CD4-positive, alpha-beta T cell (primary cell): Measurements from ENCODE around the gene AUNIP. TPM values are rescaled to one million over a fixed set of nuclear protein-coding genes. Genes with fewer than 3 reads are reported as not detected.

Experiments
- ATAC-seq: fragments of 200-7000 bp; cut with Tn5 transposase; one replicate; pipeline ENCODE4 v1.10.0; 2022; ENCODE audit warnings: mild to moderate bottlenecking; ENCODE audit not compliant: poor library complexity
- CTCF ChIA-PET: fragments of 350-600 bp; sonication (Branson Sonifier 250); formaldehyde crosslinking; loops from one replicate; lab custom pipeline; 2021; ENCODE audit warnings: antibody characterized with exemption, inconsistent platforms; lab: Charles Lee
- POLR2A ChIA-PET: fragments of 350-600 bp; sonication (Branson Sonifier 250); formaldehyde crosslinking; loops from one replicate; lab custom pipeline; 2021; ENCODE audit warnings: antibody characterized with exemption, inconsistent platforms; lab: Charles Lee
- DNase-seq, 14 experiments: peaks; one replicate each; pipeline ENCODE4 v3.0.0-alpha.2; 2013 to 2020; ENCODE audit warnings: mixed read lengths in 2 of 14
- H3K27ac ChIP-seq, 2 donors: one replicate each; pipeline versions ENCODE4 v1.5.1 to v1.7.0; 2013; ENCODE audit warnings: low read length in 2 of 2, low read depth in 1 of 2, mild to moderate bottlenecking in 1 of 2
- H3K27me3 ChIP-seq, 2 experiments: 1 replicate in 1 of 2; 2 replicates in 1 of 2; pipeline versions ENCODE4 v1.6.1 to v1.7.0; 2013; ENCODE audit warnings: low read length in 2 of 2, control low read depth in 1 of 2, mild to moderate bottlenecking in 1 of 2, moderate library complexity in 1 of 2; ENCODE audit not compliant: insufficient read depth in 2 of 2, control insufficient read depth in 1 of 2
- H3K36me3 ChIP-seq: one replicate; pipeline ENCODE4 v1.6.1; 2013; ENCODE audit warnings: low read length, control low read depth; ENCODE audit not compliant: insufficient read depth
- H3K4me1 ChIP-seq: one replicate; pipeline ENCODE4 v1.6.1; 2013; ENCODE audit warnings: low read length, control low read depth; ENCODE audit not compliant: insufficient read depth
- H3K4me3 ChIP-seq: one replicate; pipeline ENCODE4 v1.5.1; 2013; ENCODE audit warnings: mild to moderate bottlenecking, low read length, moderate library complexity
- H3K9me3 ChIP-seq, 2 experiments: 1 replicate in 1 of 2; 2 replicates in 1 of 2; pipeline versions ENCODE4 v1.6.1 to v1.7.0; 2013; ENCODE audit warnings: low read length in 2 of 2, mild to moderate bottlenecking in 2 of 2, control low read depth in 1 of 2, moderate library complexity in 1 of 2; ENCODE audit not compliant: control insufficient read depth in 1 of 2, insufficient read depth in 1 of 2
- H3K27ac Mint-ChIP-seq: one replicate; pipeline ENCODE4 v1.8.0; 2020; ENCODE audit warnings: mixed read lengths
- H3K27me3 Mint-ChIP-seq: one replicate; pipeline ENCODE4 v1.8.0; 2021; ENCODE audit warnings: mixed read lengths
- H3K36me3 Mint-ChIP-seq: one replicate; pipeline ENCODE4 v1.8.0; 2021; ENCODE audit warnings: low read depth, mixed read lengths
- H3K4me1 Mint-ChIP-seq: one replicate; pipeline ENCODE4 v1.8.0; 2021; ENCODE audit warnings: low read depth, mixed read lengths
- H3K4me3 Mint-ChIP-seq: one replicate; pipeline ENCODE4 v1.8.0; 2020; ENCODE audit warnings: mild to moderate bottlenecking, mixed read lengths
- H3K9me3 Mint-ChIP-seq: one replicate; pipeline ENCODE4 v1.8.0; 2020; ENCODE audit warnings: mixed read lengths
- intact Hi-C, 2 experiments: fragments of 100-400 bp; cut with DNase I in 1 of 2; cut with micrococcal nuclease in 1 of 2; formaldehyde crosslinking; loops; one replicate each; pipeline versions ENCODE4 v1.15.1 to v1.9.0; 2023 to 2025; cut with DNase I, micrococcal nuclease
- total RNA-seq, 174 experiments: library from RNA in 2 of 174; stranded (reverse) in 2 of 174; gene quantifications; one replicate each; pipeline ENCODE4 v1.2.3 and lab custom pipeline; 2021 to 2026
- TF ChIP-seq, protein P1 (sequence below): fragments of 200-600 bp; IDR thresholded peaks from one replicate; pipeline ENCODE4 v1.8.0; 2022; ENCODE audit warnings: antibody characterized with exemption, mild to moderate bottlenecking

AUNIP gene
- total RNA-seq, 2 experiments from 2014 or later: not detected

- Histone ChIP-seq H3K36me3 (peaks cover 13% of the 10 kb centered on the region), H3K27ac (no peak overlapping the region), H3K4me3 (no peak overlapping the region), H3K9me3 (no peaks in the 10 kb centered on the region), H3K4me1 (peaks cover 18% of the 10 kb centered on the region), H3K27me3 (no peaks in the 10 kb centered on the region)
- Mint-ChIP-seq H3K27me3 (no peaks in the 10 kb centered on the region), H3K36me3 (peaks cover 47% of the 10 kb centered on the region), H3K9me3 (no peaks in the 10 kb centered on the region), H3K4me1 (peaks cover 21% of the 10 kb centered on the region), H3K4me3 (no peak overlapping the region), H3K27ac (no peak overlapping the region)
- ChIA-PET CTCF (interaction anchor here (1.0 to 1.2 kb wide), 2 partner anchors 78 to 98 kb away, joined by 4 read pairs; partner anchors contain the start of gene PAFAH2), POLR2A (interaction anchor here (6.0 kb wide), 1 partner anchor 100 kb away, joined by 124 read pairs; the partner anchor contains the start of gene PAFAH2)
- DNase-seq (no peak), ATAC-seq (no peak)
- intact Hi-C loops: no loop called here
- TF ChIP-seq, protein P1, sequence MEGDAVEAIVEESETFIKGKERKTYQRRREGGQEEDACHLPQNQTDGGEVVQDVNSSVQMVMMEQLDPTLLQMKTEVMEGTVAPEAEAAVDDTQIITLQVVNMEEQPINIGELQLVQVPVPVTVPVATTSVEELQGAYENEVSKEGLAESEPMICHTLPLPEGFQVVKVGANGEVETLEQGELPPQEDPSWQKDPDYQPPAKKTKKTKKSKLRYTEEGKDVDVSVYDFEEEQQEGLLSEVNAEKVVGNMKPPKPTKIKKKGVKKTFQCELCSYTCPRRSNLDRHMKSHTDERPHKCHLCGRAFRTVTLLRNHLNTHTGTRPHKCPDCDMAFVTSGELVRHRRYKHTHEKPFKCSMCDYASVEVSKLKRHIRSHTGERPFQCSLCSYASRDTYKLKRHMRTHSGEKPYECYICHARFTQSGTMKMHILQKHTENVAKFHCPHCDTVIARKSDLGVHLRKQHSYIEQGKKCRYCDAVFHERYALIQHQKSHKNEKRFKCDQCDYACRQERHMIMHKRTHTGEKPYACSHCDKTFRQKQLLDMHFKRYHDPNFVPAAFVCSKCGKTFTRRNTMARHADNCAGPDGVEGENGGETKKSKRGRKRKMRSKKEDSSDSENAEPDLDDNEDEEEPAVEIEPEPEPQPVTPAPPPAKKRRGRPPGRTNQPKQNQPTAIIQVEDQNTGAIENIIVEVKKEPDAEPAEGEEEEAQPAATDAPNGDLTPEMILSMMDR: no peak
These were observed 40.5 kb upstream of the AUNIP start for GRCh38 chr1:25899792-25900191.

DNA sequence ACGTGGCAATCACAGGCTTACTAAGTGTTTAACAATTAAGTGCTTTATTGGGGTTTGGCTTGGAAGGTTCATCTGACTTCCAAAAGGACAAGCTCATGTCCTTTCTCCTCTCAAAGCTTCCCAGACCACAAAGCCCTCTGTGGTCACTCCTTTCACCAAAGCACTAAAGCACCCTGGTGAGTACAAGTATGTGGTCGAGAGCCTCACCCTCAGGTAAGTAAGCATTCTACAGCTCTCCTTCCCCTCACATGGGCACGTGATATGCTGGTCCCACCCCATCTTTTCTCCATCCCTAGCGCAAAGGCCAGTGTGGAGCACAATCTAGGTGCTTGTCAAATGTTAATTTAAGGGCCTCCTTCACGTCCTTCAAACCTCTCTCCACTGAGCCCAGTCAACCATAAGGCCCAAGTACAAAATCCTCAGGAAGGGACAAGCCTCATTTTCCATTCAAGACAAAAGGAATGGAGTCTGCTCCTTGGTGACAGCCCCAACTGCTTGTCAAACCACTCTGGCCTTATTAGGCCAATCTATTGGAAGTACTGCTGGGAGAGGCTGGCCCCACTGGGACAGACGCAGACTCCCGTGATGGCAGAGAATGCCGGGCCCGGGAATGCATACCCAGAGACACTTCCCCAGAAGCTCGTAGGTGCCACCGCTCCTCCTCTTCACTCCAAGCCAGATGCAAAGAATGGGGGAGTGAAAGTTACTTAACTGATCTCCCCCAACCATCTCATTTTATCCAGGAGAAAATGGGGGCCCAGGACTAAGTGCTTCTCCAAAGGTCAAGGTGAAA lies 39.2 kb upstream of the AUNIP start:
- H3K27ac ChIP-seq: no peak overlapping the region
- TF ChIP-seq, protein P1: no peak
- no peak overlapping the region for H3K4me3 ChIP-seq
- no peak for DNase-seq
- peaks cover 10% of the 10 kb centered on the region for H3K4me1 ChIP-seq
- no peaks in the 10 kb centered on the region for H3K9me3 Mint-ChIP-seq
- H3K36me3 Mint-ChIP-seq: peaks cover 40% of the 10 kb centered on the region
- H3K9me3 ChIP-seq: no peaks in the 10 kb centered on the region
- intact Hi-C loops: no loop called here
- peaks cover 13% of the 10 kb centered on the region for H3K4me1 Mint-ChIP-seq
- H3K4me3 Mint-ChIP-seq: no peak overlapping the region
- H3K27ac Mint-ChIP-seq: no peak overlapping the region
- ChIA-PET CTCF (interaction anchor here (1.2 to 4.6 kb wide), 2 partner anchors 99 to 100 kb away, joined by 4 to 184 read pairs; partner anchors contain the start of gene PAFAH2), POLR2A (interaction anchor here (1.0 to 6.0 kb wide), 2 partner anchors 8 to 101 kb away, joined by 3 to 124 read pairs; partner anchors contain the start of genes PAFAH2 and STMN1)
- no peak for ATAC-seq
- H3K27me3 Mint-ChIP-seq: no peaks in the 10 kb centered on the region
- H3K27me3 ChIP-seq: no peaks in the 10 kb centered on the region
- H3K36me3 ChIP-seq: peaks cover 13% of the 10 kb centered on the region

DNA sequence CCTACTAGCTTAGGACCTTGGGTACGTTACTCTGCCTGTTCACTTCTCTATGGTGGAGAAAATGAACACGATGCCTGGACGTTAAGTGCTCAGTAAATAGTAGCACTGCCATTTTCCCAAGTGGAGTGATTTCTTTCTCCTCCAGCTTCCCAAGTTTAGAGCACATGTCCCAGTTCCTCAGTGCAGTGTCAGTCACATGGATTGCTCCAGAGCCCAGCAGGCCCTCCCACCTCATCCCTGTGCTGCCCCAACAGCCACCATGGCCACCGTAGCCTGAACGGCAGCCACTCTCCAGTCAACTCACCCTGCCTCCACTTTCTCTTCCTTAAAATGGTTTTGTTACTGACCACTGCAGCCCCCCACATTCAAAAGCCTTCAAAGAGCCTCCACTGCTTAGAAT lies 38.5 kb upstream of the AUNIP start:
- Mint-ChIP-seq H3K27ac (no peak overlapping the region), H3K36me3 (peaks cover 40% of the 10 kb centered on the region), H3K4me3 (no peak overlapping the region), H3K9me3 (no peaks in the 10 kb centered on the region), H3K4me1 (peaks cover 13% of the 10 kb centered on the region), H3K27me3 (no peaks in the 10 kb centered on the region)
- ATAC-seq (no peak), DNase-seq (no peak)
- POLR2A ChIA-PET: interaction anchor here (1.0 to 6.0 kb wide), 2 partner anchors 9 to 102 kb away, joined by 3 to 124 read pairs; partner anchors contain the start of genes PAFAH2 and STMN1
- H3K9me3 ChIP-seq: no peaks in the 10 kb centered on the region
- peaks cover 13% of the 10 kb centered on the region for H3K36me3 ChIP-seq
- intact Hi-C loops: no loop called here
- H3K4me1 ChIP-seq: peaks cover 10% of the 10 kb centered on the region
- no peaks in the 10 kb centered on the region for H3K27me3 ChIP-seq
- no peak overlapping the region for H3K27ac ChIP-seq
- no peak overlapping the region for H3K4me3 ChIP-seq
- TF ChIP-seq, protein P1: no peak
- CTCF ChIA-PET: interaction anchor here (4.6 kb wide), 1 partner anchor 101 kb away, joined by 184 read pairs; the partner anchor contains the start of gene PAFAH2
